H54 (cell line): ENCODE measurements around the gene IFNW1.
"Not testable (repeated sequence)": the region's sequence is repeated elsewhere in the genome, so short reads cannot be mapped to it uniquely, and the experiment has no call there.

Source experiments
- DNase-seq: peaks from one replicate; pipeline ENCODE4 v3.0.0; 2011; ENCODE audit warnings: low spot score, mixed read lengths; ENCODE audit not compliant: insufficient read length
- FAIRE-seq: peaks from 3 replicates; lab custom pipeline; 2011; peaks lifted over from hg19 to GRCh38; lab: Jason Lieb, UNC
- POLR2A ChIP-seq: IDR thresholded peaks from 2 replicates; pipeline ENCODE4 v1.6.1; 2011; ENCODE audit warnings: low read depth, mild to moderate bottlenecking, low read length

IFNW1 gene

DNA sequence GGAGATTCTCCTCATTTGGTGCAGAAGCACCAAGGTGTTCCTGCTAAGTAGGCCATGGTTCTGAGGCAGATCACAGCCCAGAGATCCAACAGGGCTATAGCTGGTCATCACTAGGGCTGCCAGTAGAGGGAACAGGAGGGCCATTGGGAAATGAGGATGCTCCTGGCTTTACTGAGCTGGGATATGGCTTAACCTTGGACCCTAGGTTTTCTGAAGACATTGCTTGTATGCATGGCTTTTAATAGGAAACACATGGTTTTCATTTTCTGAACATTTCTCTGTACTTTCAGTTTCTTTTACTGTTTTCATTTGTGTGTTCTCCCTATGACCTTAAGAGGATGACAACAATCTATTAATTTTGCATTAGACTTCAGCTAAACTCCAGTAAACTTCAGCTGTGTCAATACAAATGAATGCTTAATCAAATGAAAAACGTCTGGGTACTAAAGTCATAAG, at the start of gene IFNW1:
TSS of gene IFNW1 (minus strand) at position 406 of the 456 bp plus-strand sequence. CDS start at position 144, 262 bp downstream.
- FAIRE-seq, result peak; percentile 53
- no peak for DNase-seq
- no peak for TF ChIP-seq POLR2A

DNA sequence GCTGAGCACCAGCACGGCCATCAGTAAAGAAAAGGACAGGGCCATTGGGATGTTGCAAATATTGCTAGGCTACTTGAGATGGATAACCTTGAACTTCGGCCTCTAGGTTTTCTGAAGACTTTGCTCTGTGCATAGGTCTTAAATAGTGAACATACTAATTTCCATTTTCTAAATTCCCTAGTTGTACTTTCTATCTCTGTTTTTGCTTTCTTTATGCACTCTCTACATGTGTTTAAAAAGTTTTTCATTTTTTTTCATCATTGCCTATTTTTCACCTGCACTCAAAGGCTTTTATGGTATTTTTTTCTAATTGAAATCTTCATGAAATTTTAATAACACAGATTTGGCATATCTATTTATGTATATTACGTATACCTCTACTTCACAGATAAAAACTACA, 45.9 kb upstream of the IFNW1 start, which contains the start of gene IFNA4:
TSS of gene IFNA4 (minus strand) at position 101 of the 400 bp plus-strand sequence. CDS start at position 45, 56 bp downstream.
- FAIRE-seq, DNase-seq: not testable (repeated sequence)

GRCh38 chr9:21182810-21183736, 41.4 kb upstream of the IFNW1 start:
- FAIRE-seq, result peak; percentile 93
- not testable (repeated sequence) for DNase-seq

GRCh38 chr9:21174671-21175070, 33.0 kb upstream of the IFNW1 start:
- DNase-seq, result no peak
- no peak for TF ChIP-seq POLR2A
- no peak for FAIRE-seq

- FAIRE-seq (no peak), DNase-seq (no peak)
- TF ChIP-seq POLR2A, result no peak
Measured at GRCh38 chr9:21172156-21172555, 30.5 kb upstream of the IFNW1 start.

DNA sequence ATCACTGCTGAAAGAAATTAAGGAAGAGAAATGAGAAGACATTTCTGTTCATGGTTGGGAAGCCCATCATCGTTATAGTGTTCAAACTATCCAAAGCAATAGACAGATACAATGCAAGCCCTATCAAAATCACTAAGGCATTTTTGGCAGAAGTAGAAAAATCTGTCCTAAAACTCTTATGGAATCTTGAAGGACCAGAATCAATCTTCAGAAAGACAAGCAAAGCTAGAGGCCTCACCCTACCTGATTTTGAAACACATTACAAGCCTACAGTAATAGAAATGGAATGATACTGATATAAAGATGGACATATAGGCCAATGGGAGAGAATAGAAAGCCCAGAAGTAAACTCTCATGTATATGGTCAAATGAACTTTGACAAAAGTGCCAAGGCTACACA, 29.7 kb upstream of the IFNW1 start:
- DNase-seq, result no peak
- no peak for FAIRE-seq
- no peak for TF ChIP-seq POLR2A

DNA sequence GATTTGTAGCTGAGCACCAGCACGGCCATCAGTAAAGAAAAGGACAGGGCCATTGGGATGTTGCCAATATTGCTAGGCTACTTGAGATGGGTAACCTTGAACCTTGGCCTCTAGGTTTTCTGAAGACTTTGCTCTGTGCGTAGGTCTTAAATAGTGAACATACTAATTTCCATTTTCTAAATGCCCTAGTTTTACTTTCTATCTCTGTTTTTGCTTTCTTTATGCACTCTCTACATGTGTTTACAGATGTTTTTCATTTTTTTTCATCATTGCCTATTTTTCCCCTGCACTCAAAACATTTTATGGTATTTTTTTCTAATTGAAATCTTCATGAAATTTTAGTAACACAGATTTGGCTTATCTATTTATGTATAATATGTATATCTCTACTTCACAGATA, 24.9 kb upstream of the IFNW1 start, which contains the start of gene IFNA21:
TSS of gene IFNA21 (minus strand) at position 101 of the 400 bp plus-strand sequence. CDS start at position 53, 48 bp downstream.
- not testable (repeated sequence) for FAIRE-seq, DNase-seq

DNA sequence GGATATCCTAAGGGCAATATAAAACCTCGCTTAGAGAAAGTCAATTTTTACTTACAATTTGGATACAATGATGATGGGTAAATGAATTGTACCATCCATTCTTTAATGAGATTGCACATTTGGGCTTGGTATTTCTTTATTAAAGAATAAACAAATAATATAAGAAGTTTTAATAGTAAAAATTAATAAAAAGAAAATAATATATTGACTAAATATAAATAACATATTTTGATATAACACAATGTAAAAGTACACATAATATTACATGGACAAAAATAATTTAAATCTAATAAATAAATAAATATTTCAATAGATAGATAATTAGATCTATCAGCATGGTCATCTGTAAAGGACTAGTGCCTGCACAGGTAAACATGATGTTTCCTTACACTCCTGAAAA, 23.9 kb upstream of the IFNW1 start:
- DNase-seq, result no peak
- no peak for FAIRE-seq
- TF ChIP-seq POLR2A, result no peak

DNA sequence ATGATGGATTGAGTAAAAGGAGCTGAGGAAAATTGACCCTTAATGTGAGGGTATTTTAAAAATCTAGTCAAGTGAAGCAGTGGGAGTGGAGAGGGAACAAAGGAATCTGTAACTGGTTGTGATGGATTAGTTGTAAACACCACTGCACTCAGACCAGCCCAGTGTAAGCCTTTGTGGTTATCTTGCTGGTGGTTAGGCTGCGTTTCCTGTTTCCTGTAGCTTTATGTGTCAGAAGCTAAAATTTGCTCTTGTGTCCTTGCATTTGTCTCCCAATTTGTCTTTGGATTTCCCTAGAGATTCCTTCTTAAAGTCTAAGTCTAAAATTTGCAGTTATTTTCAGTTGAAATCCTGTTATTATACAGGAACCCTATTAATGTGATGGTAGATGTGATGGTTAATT, 18.5 kb upstream of the IFNW1 start:
- TF ChIP-seq POLR2A, result no peak
- no peak for DNase-seq
- FAIRE-seq, result peak; percentile 71

GRCh38 chr9:21155501-21155900, 13.9 kb upstream of the IFNW1 start:
- TF ChIP-seq POLR2A, result no peak
- DNase-seq, result no peak

GRCh38 chr9:21154018-21154608, 12.5 kb upstream of the IFNW1 start:
- peak; percentile 12 for DNase-seq
- TF ChIP-seq POLR2A, result no peak
- peak; percentile 91 for FAIRE-seq

More at GRCh38 chr9:21155501-21155900, 13.9 kb upstream of the IFNW1 start:
- FAIRE-seq, result peak; percentile 33

GRCh38 chr9:21153336-21154017, 11.8 kb upstream of the IFNW1 start:
- DNase-seq, result no peak
- no peak for TF ChIP-seq POLR2A
- FAIRE-seq, result peak; percentile 15

GRCh38 chr9:21144603-21145002, 3.0 kb upstream of the IFNW1 start:
- DNase-seq (no peak), FAIRE-seq (no peak)
- TF ChIP-seq POLR2A, result no peak

DNA sequence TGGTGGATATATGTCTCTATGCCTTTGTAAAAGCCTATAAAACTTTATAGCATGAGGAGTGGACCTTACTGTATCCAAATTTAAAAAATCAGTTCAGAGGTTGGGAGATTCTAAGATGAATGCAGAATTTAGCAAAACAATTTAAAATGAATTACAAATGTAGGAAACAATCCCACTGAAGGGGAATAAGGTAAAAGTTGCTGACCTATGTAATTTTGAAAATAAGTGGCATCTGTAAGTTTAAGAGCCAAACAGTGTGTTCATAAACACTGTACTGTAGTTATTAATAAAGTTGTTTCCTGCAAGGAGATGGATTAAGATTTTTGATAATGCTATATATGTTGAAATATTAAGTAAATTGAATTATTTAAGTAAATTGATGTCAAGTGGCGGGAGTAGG, 4.6 kb downstream of the IFNW1 start:
- FAIRE-seq (no peak), DNase-seq (no peak)
- no peak for TF ChIP-seq POLR2A
